Mesenteric fat pad (tissue), 1 donor: ENCODE data around the gene SLC27A2. TPM values are rescaled to one million over a fixed set of nuclear protein-coding genes. Genes with fewer than 3 reads are reported as not detected.

Experiments used
- DNase-seq: peaks from one replicate; pipeline ENCODE4 v3.0.0-alpha.2; 2020; ENCODE audit warnings: low spot score
- total RNA-seq: library from RNA; stranded (reverse); fragmentation: NEBNext Ultra II Directional; extraction: Animal tissue kit (Norgen Biotek cat#: 25700); gene quantifications from one replicate; pipeline ENCODE4 v1.2.1, GENCODE V29; 2021
- donor health status: DM: yes; HTN: yes; CAD: no.

Gene SLC27A2
- total RNA-seq, 1 donor from 2014 or later: 1.7 TPM

GRCh38 chr15:50190166-50190570 lies 8.2 kb downstream of the SLC27A2 start:
- DNase-seq: no peak

- DNase-seq: no peak
These were observed 8.7 kb downstream of the SLC27A2 start for GRCh38 chr15:50190723-50191122.

- no peak for DNase-seq
These were observed 10.2 kb downstream of the SLC27A2 start for GRCh38 chr15:50192164-50192563.

- DNase-seq: no peak
These were observed 11.1 kb downstream of the SLC27A2 start for GRCh38 chr15:50192926-50193620.

GRCh38 chr15:50202003-50202402 lies 20.0 kb downstream of the SLC27A2 start:
- no peak for DNase-seq

GRCh38 chr15:50206020-50206419 lies 24.0 kb downstream of the SLC27A2 start:
- DNase-seq: no peak

GRCh38 chr15:50209809-50210208 lies 27.8 kb downstream of the SLC27A2 start:
- no peak for DNase-seq

GRCh38 chr15:50210462-50211157 lies 28.6 kb downstream of the SLC27A2 start:
- DNase-seq: no peak

GRCh38 chr15:50218291-50218690 lies 36.3 kb downstream of the SLC27A2 start:
- DNase-seq: no peak

- no peak for DNase-seq
These were observed 36.7 kb downstream of the SLC27A2 start for GRCh38 chr15:50218691-50219090.

- no peak for DNase-seq
These were observed 37.8 kb downstream of the SLC27A2 start for GRCh38 chr15:50219820-50220219.

- DNase-seq: no peak
These were observed 40.2 kb downstream of the SLC27A2 start for GRCh38 chr15:50222181-50222580.

- no peak for DNase-seq
These were observed 42.6 kb downstream of the SLC27A2 start for GRCh38 chr15:50224606-50225005.

- DNase-seq: no peak
These were observed 43.1 kb downstream of the SLC27A2 start for GRCh38 chr15:50225057-50225456.

GRCh38 chr15:50225938-50226337 lies 43.9 kb downstream of the SLC27A2 start:
- DNase-seq: no peak

GRCh38 chr15:50227076-50227475 lies 45.1 kb downstream of the SLC27A2 start:
- no peak for DNase-seq

- DNase-seq: no peak
These were observed 46.9 kb downstream of the SLC27A2 start for GRCh38 chr15:50228866-50229265.

GRCh38 chr15:50229336-50229735 lies 47.3 kb downstream of the SLC27A2 start:
- DNase-seq: no peak

GRCh38 chr15:50231761-50232160 lies 49.8 kb downstream of the SLC27A2 start:
- DNase-seq: no peak

GRCh38 chr15:50232791-50233190 lies 50.8 kb downstream of the SLC27A2 start:
- no peak for DNase-seq

GRCh38 chr15:50233192-50233736 lies 51.3 kb downstream of the SLC27A2 start:
- DNase-seq: no peak

GRCh38 chr15:50234764-50235163 lies 52.8 kb downstream of the SLC27A2 start:
- no peak for DNase-seq

- DNase-seq: no peak
These were observed 53.8 kb downstream of the SLC27A2 start for GRCh38 chr15:50235794-50236193.
